BLaER1 treated with 17β-estradiol and CSF1 and Interleukin-3, amounts not matched to agents 10 nM and 100 nM (cell line): ENCODE measurements around the gene TMEM37.

Source experiments
- H3K27ac ChIP-seq, 11 experiments: shearing (Covaris generic); formaldehyde crosslinking; 2 replicates each; pipeline ENCODE4 v1.8.1; 2022
- H3K27me3 ChIP-seq, 11 experiments: shearing (Covaris generic); formaldehyde crosslinking; 2 replicates each; pipeline ENCODE4 v1.8.1; 2022
- H3K36me3 ChIP-seq, 11 experiments: shearing (Covaris generic); formaldehyde crosslinking; 2 replicates each; pipeline ENCODE4 v1.8.1; 2022
- H3K4me1 ChIP-seq, 10 experiments: shearing (Covaris generic); formaldehyde crosslinking; 2 replicates each; pipeline ENCODE4 v1.8.1; 2022
- H3K4me2 ChIP-seq, 11 experiments: shearing (Covaris generic); formaldehyde crosslinking; 2 replicates each; pipeline ENCODE4 v1.8.1; 2022
- H3K4me3 ChIP-seq, 10 experiments: shearing (Covaris generic); formaldehyde crosslinking; 2 replicates each; pipeline ENCODE4 v1.8.1; 2022
- H3K9ac ChIP-seq, 11 experiments: shearing (Covaris generic); formaldehyde crosslinking; 2 replicates each; pipeline ENCODE4 v1.8.1; 2022
- H3K9me3 ChIP-seq, 11 experiments: shearing (Covaris generic); formaldehyde crosslinking; replicated peaks in 1 of 11; 2 replicates each; pipeline ENCODE4 v1.8.1; 2022
- H4K20me1 ChIP-seq, 11 experiments: shearing (Covaris generic); formaldehyde crosslinking; 2 replicates each; pipeline ENCODE4 v1.8.1; 2022
- Cebpa-rat ChIP-seq, 11 experiments: shearing (Covaris generic); IDR thresholded peaks; 2 replicates each; pipeline ENCODE4 v1.8.1; 2022

The TMEM37 gene

GRCh38 chr2:119478978-119479295 is 47.3 kb downstream of the TMEM37 start:
- H3K4me2 ChIP-seq, result no peak overlapping the region
- no peaks in the 10 kb centered on the region for H3K9me3 ChIP-seq
- no peak overlapping the region for H3K9ac ChIP-seq
- TF ChIP-seq Cebpa-rat (IDR thresholded peaks at IDR 0.05), result no peak
- H4K20me1 ChIP-seq, result peaks cover 0 to 9% (median 0%) of the 10 kb centered on the region in 11 experiments; a peak in 2 of 22 replicates
- H3K27ac ChIP-seq, result no peak overlapping the region
- no peaks in the 10 kb centered on the region for H3K27me3 ChIP-seq
- no peaks in the 10 kb centered on the region for H3K36me3 ChIP-seq
- H3K4me1 ChIP-seq, result peaks cover 18 to 36% (median 26%) of the 10 kb centered on the region in 10 experiments
- H3K4me3 ChIP-seq, result no peak overlapping the region

GRCh38 chr2:119480184-119480583 is 48.5 kb downstream of the TMEM37 start:
- Histone ChIP-seq H3K4me1 (peaks cover 18 to 35% (median 25%) of the 10 kb centered on the region in 10 experiments), H3K27me3 (no peaks in the 10 kb centered on the region), H3K36me3 (no peaks in the 10 kb centered on the region), H3K4me2 (no peak overlapping the region), H3K4me3 (no peak overlapping the region), H3K9me3 (no peaks in the 10 kb centered on the region), H3K27ac (no peak overlapping the region), H4K20me1 (peaks cover 0 to 9% (median 0%) of the 10 kb centered on the region in 11 experiments; a peak in 2 of 22 replicates), H3K9ac (no peak overlapping the region)
- TF ChIP-seq Cebpa-rat (IDR thresholded peaks at IDR 0.05), result no peak

DNA sequence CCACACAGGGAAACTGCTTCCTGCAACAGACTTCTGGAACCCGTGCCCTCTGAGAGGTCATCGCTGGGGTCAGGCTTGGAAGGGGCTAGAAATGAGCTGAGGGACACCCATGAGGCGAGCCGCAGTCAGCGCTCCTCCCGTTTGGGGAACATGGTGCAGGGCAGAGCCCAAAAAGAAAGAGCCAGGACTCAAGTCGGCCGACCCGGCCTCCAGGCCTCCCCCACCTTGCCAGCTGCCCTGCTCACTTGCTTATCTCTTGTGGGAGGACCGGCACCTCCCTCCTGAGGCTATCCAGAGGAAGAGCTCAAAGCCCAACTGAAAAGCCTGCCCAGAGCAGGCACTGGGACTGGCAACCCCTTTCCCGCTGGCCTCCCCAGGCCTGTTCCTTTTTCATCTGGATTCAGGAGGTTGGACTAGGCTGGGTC is 49.1 kb downstream of the TMEM37 start:
- Histone ChIP-seq H3K27me3 (no peaks in the 10 kb centered on the region), H3K4me3 (no peak overlapping the region), H3K27ac (no peak overlapping the region), H3K4me2 (no peak overlapping the region), H3K36me3 (no peaks in the 10 kb centered on the region), H4K20me1 (peaks cover 0 to 9% (median 0%) of the 10 kb centered on the region in 11 experiments; a peak in 2 of 22 replicates), H3K4me1 (peaks cover 18 to 35% (median 23%) of the 10 kb centered on the region in 10 experiments), H3K9me3 (no peaks in the 10 kb centered on the region), H3K9ac (no peak overlapping the region)
- no peak for TF ChIP-seq Cebpa-rat (IDR thresholded peaks at IDR 0.05)

- Histone ChIP-seq H3K9ac (no peak overlapping the region), H3K27ac (no peak overlapping the region)
Measured at GRCh38 chr2:119481501-119482455, 50.1 kb downstream of the TMEM37 start.

DNA sequence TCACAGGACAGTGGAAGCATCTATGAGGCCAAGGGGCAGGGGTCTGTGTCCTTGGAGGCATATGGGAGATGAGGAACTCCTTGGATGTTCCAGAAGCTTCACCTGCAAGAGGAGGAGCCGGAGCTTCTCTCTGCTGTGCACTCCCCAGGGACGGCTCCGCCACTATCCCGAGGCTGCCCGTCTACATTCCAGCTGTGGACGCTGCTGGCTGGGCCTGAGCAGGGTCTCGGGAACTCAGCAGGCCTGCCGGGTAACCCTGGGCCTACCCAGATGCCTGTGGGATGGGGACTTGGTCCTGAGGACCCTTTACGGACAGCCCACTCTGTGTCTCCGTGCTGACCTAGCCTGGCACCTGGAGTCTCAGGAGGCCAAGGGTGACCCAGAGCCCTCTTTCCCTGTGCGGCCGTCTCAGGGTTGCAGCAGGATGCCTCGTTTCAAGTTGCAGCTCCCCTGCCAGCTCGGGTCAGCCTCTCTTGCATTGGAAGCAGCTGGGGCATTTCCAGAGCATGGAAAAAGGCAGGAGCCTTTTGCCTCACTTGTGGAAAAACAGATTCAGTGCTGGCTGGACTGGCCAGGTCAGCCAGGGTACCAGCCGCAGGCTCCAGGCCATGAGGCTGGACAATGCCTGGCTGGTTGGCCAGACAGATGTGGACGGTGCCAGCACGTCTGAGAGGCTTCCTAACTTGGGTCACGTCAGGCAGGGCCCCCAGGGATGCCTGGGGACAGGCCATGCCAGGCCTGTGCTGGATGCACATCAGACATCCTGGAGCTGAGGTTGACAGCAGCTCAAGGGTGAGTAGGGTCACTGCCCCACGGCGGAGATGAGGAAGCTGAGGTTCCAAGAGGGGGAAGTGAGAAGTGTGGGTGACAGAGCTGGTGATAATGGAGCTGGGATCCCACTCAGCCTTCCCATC is 51.1 kb downstream of the TMEM37 start:
- no peaks in the 10 kb centered on the region for H3K36me3 ChIP-seq
- no peak overlapping the region for H3K9ac ChIP-seq
- peak overlapping the region; percentile 21 to 74 (median 40); a peak in 20 of 22 replicates for H3K4me2 ChIP-seq
- H3K27ac ChIP-seq, result no peak overlapping the region
- no peaks in the 10 kb centered on the region for H3K27me3 ChIP-seq
- H4K20me1 ChIP-seq, result peaks cover 0 to 9% (median 0%) of the 10 kb centered on the region in 11 experiments; a peak in 1 of 22 replicates
- TF ChIP-seq Cebpa-rat (IDR thresholded peaks at IDR 0.05), result no peak
- H3K4me1 ChIP-seq, result peaks cover 21 to 38% (median 28%) of the 10 kb centered on the region in 10 experiments
- no peak overlapping the region for H3K4me3 ChIP-seq
- no peaks in the 10 kb centered on the region for H3K9me3 ChIP-seq

More at GRCh38 chr2:119481501-119482455, 50.1 kb downstream of the TMEM37 start:
- Histone ChIP-seq H4K20me1 (peaks cover 0 to 9% (median 0%) of the 10 kb centered on the region in 11 experiments; a peak in 2 of 22 replicates), H3K36me3 (no peaks in the 10 kb centered on the region), H3K9me3 (no peaks in the 10 kb centered on the region), H3K27me3 (no peaks in the 10 kb centered on the region), H3K4me3 (no peak overlapping the region), H3K4me2 (peak overlapping the region; percentile 21 to 74 (median 40); a peak in 16 of 22 replicates), H3K4me1 (peaks cover 15 to 29% (median 22%) of the 10 kb centered on the region in 10 experiments)
- TF ChIP-seq Cebpa-rat (IDR thresholded peaks at IDR 0.05), result no peak

DNA sequence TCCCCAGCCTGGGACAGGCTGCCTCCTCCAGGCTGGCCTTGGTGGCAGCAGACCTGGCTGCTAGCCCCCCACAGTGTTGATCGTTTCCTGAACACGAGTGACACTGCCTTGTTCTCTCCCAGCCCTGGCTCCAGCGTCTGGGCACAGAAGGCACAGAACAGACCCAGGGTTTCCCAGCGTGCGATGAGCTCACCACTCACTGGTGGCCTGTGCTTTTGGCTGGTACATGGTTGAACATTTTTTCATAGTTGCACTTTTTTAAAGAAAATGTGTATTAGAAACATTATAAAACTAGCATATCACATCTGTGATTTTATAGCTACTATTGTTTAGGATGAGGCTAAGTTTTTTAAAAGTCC is 51.7 kb downstream of the TMEM37 start:
- H3K27me3 ChIP-seq, result no peaks in the 10 kb centered on the region
- no peak overlapping the region for H3K9ac ChIP-seq
- no peak overlapping the region for H3K4me3 ChIP-seq
- no peaks in the 10 kb centered on the region for H3K36me3 ChIP-seq
- peaks cover 0 to 9% (median 0%) of the 10 kb centered on the region in 11 experiments; a peak in 1 of 22 replicates for H4K20me1 ChIP-seq
- H3K9me3 ChIP-seq, result no peaks in the 10 kb centered on the region
- TF ChIP-seq Cebpa-rat (IDR thresholded peaks at IDR 0.05), result no peak
- H3K4me2 ChIP-seq, result peak overlapping the region in 10 of 11 experiments; percentile 21 to 74 (median 40); a peak in 17 of 22 replicates
- peaks cover 21 to 44% (median 33%) of the 10 kb centered on the region in 10 experiments for H3K4me1 ChIP-seq
- H3K27ac ChIP-seq, result no peak overlapping the region

- no peaks in the 10 kb centered on the region for H3K36me3 ChIP-seq
- H3K9me3 ChIP-seq, result no peaks in the 10 kb centered on the region
- no peaks in the 10 kb centered on the region for H3K27me3 ChIP-seq
- TF ChIP-seq Cebpa-rat (IDR thresholded peaks at IDR 0.05), result no peak
- H3K27ac ChIP-seq, result no peak overlapping the region
- no peak overlapping the region for H3K9ac ChIP-seq
- H4K20me1 ChIP-seq, result peaks cover 0 to 9% (median 0%) of the 10 kb centered on the region in 11 experiments; a peak in 1 of 22 replicates
- H3K4me2 ChIP-seq, result peak overlapping the region in 4 of 11 experiments; percentile 30 to 74 (median 55); a peak in 4 of 22 replicates
- peaks cover 21 to 44% (median 34%) of the 10 kb centered on the region in 10 experiments for H3K4me1 ChIP-seq
- no peak overlapping the region for H3K4me3 ChIP-seq
Measured at GRCh38 chr2:119483896-119484718, 52.5 kb downstream of the TMEM37 start.

GRCh38 chr2:119484834-119485233 is 53.2 kb downstream of the TMEM37 start:
- no peak for TF ChIP-seq Cebpa-rat (IDR thresholded peaks at IDR 0.05)
- H3K27me3 ChIP-seq, result no peaks in the 10 kb centered on the region
- H4K20me1 ChIP-seq, result peaks cover 0 to 9% (median 0%) of the 10 kb centered on the region in 11 experiments; a peak in 1 of 22 replicates
- no peak overlapping the region for H3K9ac ChIP-seq
- H3K4me2 ChIP-seq, result no peak overlapping the region
- no peak overlapping the region for H3K4me3 ChIP-seq
- no peak overlapping the region for H3K27ac ChIP-seq
- no peaks in the 10 kb centered on the region for H3K36me3 ChIP-seq
- no peaks in the 10 kb centered on the region for H3K9me3 ChIP-seq
- H3K4me1 ChIP-seq, result peaks cover 21 to 44% (median 34%) of the 10 kb centered on the region in 10 experiments
